ENCODE data around the gene MTA1. TPM values are rescaled to one million over a fixed set of nuclear protein-coding genes. Genes with fewer than 3 reads are reported as not detected.

The MTA1 gene
- total and polyA plus RNA-seq, 7 donors: 22.6 to 48.6 (median 41.1) TPM

GRCh38 chr14:105519946-105520698, 100.5 kb downstream of the MTA1 start:
- Histone ChIP-seq H3K36me3 (ENCODE audit: insufficient read depth in 1 of 2, low read depth in 1 of 2) (no peaks in the 10 kb centered on the region), H3K4me1 (no peaks in the 10 kb centered on the region), H3K27ac (no peak overlapping the region), H3K4me3 (no peak overlapping the region), H3K27me3 (ENCODE audit: insufficient read depth in 3 of 3, low read length in 2 of 3) (peaks cover 0 to 28% (median 4%) of the 10 kb centered on the region in 3 donors), H3K9me3 (no peaks in the 10 kb centered on the region)
- TF ChIP-seq, protein P1, sequence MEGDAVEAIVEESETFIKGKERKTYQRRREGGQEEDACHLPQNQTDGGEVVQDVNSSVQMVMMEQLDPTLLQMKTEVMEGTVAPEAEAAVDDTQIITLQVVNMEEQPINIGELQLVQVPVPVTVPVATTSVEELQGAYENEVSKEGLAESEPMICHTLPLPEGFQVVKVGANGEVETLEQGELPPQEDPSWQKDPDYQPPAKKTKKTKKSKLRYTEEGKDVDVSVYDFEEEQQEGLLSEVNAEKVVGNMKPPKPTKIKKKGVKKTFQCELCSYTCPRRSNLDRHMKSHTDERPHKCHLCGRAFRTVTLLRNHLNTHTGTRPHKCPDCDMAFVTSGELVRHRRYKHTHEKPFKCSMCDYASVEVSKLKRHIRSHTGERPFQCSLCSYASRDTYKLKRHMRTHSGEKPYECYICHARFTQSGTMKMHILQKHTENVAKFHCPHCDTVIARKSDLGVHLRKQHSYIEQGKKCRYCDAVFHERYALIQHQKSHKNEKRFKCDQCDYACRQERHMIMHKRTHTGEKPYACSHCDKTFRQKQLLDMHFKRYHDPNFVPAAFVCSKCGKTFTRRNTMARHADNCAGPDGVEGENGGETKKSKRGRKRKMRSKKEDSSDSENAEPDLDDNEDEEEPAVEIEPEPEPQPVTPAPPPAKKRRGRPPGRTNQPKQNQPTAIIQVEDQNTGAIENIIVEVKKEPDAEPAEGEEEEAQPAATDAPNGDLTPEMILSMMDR (IDR thresholded peaks at IDR 0.05): no peak
- 61 to 64% (median 62%) methylated on average over 14 of the region's 14 CpGs for WGBS, 3 donors
- DNase-seq (peak in 1 of 2 donors; percentile 5), ATAC-seq (no peak)
- intact Hi-C loops (cut with DNase I): loop anchor here in 1 of 2 donors (10.0 kb wide), 1 partner anchor 75 kb away; no protein-coding TSS in a partner anchor

Other genes with a start within 250 kb of the MTA1 start
- 10 to 100 TPM; 23.3 to 44.5 (median 24.6) TPM for gene NUDT14, start 238.5 kb upstream of the MTA1 start, total RNA-seq
- 10 to 100 TPM; 14.7 to 45.4 (median 22.3) TPM for gene NUDT14, start 238.5 kb upstream of the MTA1 start, polyA plus RNA-seq
- gene BTBD6, start 171.3 kb upstream of the MTA1 start, total RNA-seq: 10 to 100 TPM; 56.9 to 75.3 (median 69.1) TPM
- 10 to 100 TPM; 48.3 to 79.7 (median 72.2) TPM for gene BTBD6, start 171.3 kb upstream of the MTA1 start, polyA plus RNA-seq
- gene BRF1, start 118.8 kb upstream of the MTA1 start, total RNA-seq: 10 to 100 TPM; 17.1 to 26.2 (median 20.9) TPM
- 10 to 100 TPM; 12.9 to 15.3 (median 13.4) TPM for gene BRF1, start 118.8 kb upstream of the MTA1 start, polyA plus RNA-seq
- gene PACS2, start 105.1 kb upstream of the MTA1 start, total RNA-seq: 10 to 100 TPM; 67.8 to 79.1 (median 75.3) TPM
- 10 to 100 TPM; 57.1 to 83.1 (median 65.1) TPM for gene PACS2, start 105.1 kb upstream of the MTA1 start, polyA plus RNA-seq
- gene TEX22, start 21.3 kb upstream of the MTA1 start, total RNA-seq: under 1 TPM in 3 of 4 donors, not detected in 1; 0.34 to 0.75 (median 0.39) TPM
- under 1 TPM in 2 of 3 donors, not detected in 1; 0.10 to 0.13 TPM for gene TEX22, start 21.3 kb upstream of the MTA1 start, polyA plus RNA-seq
- 10 to 100 TPM; 23.1 to 46.5 (median 30.2) TPM for gene CRIP2, start 55.0 kb downstream of the MTA1 start, total RNA-seq
- 10 to 100 TPM; 28.5 to 71.8 (median 47.3) TPM for gene CRIP2, start 55.0 kb downstream of the MTA1 start, polyA plus RNA-seq
- 10 to 100 TPM; 11.5 to 24.9 (median 14.2) TPM for gene CRIP1, start 67.1 kb downstream of the MTA1 start, total RNA-seq
- 10 to 100 TPM; 17.5 to 27.2 (median 20.6) TPM for gene CRIP1, start 67.1 kb downstream of the MTA1 start, polyA plus RNA-seq
- 1 to 10 TPM in 3 of 4 donors, under 1 TPM in 1; 0.95 to 2.0 (median 1.2) TPM for gene TEDC1, start 71.4 kb downstream of the MTA1 start, total RNA-seq
- gene TEDC1, start 71.4 kb downstream of the MTA1 start, polyA plus RNA-seq: 1 to 10 TPM; 1.9 to 5.2 (median 2.3) TPM
- under 1 TPM; 0.23 to 0.60 (median 0.39) TPM for gene TMEM121, start 106.8 kb downstream of the MTA1 start, total RNA-seq
- under 1 TPM; 0.08 to 0.60 (median 0.17) TPM for gene TMEM121, start 106.8 kb downstream of the MTA1 start, polyA plus RNA-seq

Data from psoas muscle (tissue), 8 donors.